ENCODE data around the gene APOBEC3G. TPM values are rescaled to one million over a fixed set of nuclear protein-coding genes. Genes with fewer than 3 reads are reported as not detected.
"Not testable (repeated sequence)": the region's sequence is repeated elsewhere in the genome, so short reads cannot be mapped to it uniquely, and the experiment has no call there.

The APOBEC3G gene
- total RNA-seq, 1 experiment from 2014 or later = not detected

DNA sequence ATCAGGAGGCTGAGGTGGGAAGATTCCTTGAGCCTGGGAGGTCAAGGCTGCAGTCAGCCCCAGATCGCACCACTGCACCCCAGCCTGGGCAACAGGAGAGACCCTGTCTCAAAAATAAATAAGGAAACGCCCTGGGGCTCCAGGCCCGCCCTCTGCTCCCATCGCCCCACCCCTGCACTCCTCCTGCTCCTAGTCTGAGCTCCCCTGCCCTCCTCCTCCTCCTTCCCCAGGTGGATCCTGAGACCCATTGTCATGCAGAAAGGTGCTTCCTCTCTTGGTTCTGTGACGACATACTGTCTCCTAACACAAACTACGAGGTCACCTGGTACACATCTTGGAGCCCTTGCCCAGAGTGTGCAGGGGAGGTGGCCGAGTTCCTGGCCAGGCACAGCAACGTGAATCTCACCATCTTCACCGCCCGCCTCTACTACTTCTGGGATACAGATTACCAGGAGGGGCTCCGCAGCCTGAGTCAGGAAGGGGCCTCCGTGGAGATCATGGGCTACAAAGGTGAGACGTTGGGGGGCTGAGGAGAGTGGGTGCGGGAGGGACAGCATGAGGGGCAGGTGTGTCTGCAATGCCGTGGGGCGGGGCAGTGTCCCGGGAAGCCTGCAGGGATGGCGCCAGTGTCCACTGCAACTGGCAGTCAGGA lies 25.1 kb upstream of the APOBEC3G start:
- not testable (repeated sequence) for H3K9me3 ChIP-seq (replicated peaks); H3K27ac ChIP-seq; H3K4me3 ChIP-seq; H3K4me1 ChIP-seq; H3K36me3 ChIP-seq; H3K27me3 ChIP-seq; DNase-seq

DNA sequence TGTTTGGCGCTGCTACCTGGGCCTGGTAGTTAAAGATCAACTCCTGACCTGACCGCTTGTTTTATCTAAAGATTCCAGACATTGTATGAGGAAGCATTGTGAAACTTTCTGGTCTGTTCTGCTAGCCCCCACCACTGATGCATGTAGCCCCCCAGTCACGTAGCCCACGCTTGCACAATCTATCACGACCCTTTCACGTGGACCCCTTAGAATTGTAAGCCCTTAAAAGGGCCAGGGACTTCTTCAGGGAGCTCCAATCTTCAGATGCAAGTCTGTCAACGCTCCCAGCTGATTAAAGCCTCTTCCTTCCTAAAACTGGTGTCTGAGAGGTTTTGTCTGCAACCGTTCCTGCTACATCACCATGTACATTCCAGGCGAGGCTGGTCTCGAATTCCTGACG lies 21.4 kb upstream of the APOBEC3G start:
- H3K4me3 ChIP-seq = no peak overlapping the region
- H3K9me3 ChIP-seq (replicated peaks) = no peaks in the 10 kb centered on the region
- no peaks in the 10 kb centered on the region for H3K4me1 ChIP-seq
- no peaks in the 10 kb centered on the region for H3K27me3 ChIP-seq
- H3K27ac ChIP-seq = no peak overlapping the region
- H3K36me3 ChIP-seq = no peaks in the 10 kb centered on the region
- DNase-seq = no peak

DNA sequence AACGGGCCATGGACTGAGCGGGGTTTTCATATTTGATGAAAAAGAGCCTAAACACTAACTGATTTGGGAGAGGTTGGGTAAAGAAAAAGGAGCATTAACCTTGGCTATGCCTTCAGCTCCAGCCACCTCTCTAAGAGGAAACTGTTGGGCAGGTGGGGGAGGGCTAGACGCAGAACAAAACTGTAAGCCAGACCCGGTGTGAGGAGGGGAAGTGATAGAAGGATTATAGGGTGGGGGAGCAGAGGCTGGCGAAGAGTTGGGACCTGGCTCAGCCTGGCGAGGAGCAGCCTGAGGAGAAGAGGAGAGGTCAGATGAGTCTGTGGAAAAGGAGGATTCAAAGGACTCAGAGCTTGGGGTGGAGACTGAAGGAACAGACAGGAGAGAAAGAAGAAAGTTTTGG lies 15.8 kb upstream of the APOBEC3G start:
- not testable (repeated sequence) for H3K27me3 ChIP-seq; H3K4me3 ChIP-seq; H3K36me3 ChIP-seq; H3K9me3 ChIP-seq (replicated peaks); DNase-seq; H3K27ac ChIP-seq; H3K4me1 ChIP-seq

DNA sequence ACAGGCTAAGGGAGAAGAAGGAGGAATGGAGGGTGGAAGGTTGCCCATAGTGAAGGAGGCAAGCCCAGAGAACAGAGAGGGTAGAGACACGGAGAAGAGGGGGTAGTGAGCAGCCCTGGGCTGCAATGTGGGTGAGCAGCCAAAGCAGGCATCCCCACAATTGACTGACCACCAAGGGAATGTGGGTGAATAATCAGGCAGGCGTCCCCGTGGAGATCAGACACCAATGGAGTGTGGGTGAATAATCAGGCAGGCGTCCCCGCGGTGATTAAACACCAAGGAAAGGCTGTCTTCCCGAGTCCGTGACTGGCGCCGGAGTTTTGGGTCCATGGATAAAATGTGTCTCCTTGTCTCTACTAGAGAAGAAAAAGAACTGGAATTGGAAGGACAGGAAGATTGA lies 15.1 kb upstream of the APOBEC3G start:
- H3K27ac ChIP-seq; H3K27me3 ChIP-seq; DNase-seq; H3K4me3 ChIP-seq; H3K9me3 ChIP-seq (replicated peaks); H3K4me1 ChIP-seq; H3K36me3 ChIP-seq: not testable (repeated sequence)

DNA sequence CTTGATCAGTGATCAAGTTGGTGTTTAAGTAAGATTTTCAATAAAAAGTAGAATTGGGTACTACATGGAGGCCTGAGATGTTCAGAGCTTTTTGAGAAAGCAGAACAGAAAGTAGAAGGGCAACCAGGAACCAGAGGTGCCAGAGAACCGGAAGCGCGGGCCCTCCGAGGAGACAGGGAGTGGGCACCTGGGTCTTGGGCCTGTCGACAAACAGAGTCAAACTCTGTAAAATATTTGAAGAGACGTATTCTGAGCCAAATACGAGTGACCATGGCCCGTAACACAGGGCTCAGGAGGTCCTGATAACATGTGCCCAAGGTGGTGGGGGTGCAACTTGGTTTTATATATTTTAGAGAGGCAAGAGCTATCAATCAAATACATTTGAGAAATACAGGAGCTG lies 13.2 kb upstream of the APOBEC3G start:
- H3K27me3 ChIP-seq; H3K9me3 ChIP-seq (replicated peaks); H3K4me1 ChIP-seq; H3K4me3 ChIP-seq; H3K36me3 ChIP-seq; DNase-seq; H3K27ac ChIP-seq: not testable (repeated sequence)

DNA sequence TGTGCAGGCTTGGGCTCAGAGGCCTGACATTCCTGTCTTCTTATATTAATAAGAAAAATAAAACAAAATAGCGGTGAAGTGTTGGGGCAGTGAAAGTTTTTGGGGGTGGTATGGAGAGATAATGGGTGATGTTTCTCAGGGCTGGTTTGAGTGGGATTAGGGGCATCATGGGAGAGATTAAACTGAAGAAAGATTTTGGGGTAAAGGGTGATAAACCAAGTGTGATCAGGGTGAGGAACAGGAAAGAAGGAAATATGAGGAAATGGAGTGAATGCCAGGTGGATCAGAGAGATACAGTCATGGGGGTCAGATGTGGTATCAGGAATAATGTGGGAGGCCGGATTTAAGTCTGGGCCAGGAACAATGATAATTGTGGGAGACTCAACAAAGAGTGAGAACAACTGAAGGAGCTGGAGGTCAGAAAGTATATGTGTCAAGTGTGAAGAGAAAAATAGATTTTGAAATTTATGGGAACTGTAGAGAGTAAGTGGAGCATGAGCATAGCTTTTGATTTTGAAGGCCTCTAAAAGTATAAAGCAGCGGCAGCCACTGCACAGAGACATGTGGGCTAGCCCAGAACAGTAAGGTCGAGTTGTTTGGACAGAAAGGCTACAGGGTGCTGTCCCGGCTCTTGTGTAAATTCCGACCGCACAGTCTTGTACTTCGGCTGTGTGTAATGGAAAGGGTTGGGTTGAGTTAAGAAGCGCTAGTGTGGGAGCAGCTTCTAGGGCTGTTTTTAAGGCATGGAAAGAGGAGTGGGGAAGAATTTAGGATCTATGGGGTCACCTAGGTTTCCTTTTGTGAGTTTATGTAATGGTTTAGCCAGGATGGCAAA lies 10.4 kb upstream of the APOBEC3G start:
- DNase-seq; H3K4me3 ChIP-seq; H3K36me3 ChIP-seq; H3K9me3 ChIP-seq (replicated peaks); H3K27me3 ChIP-seq; H3K4me1 ChIP-seq; H3K27ac ChIP-seq: not testable (repeated sequence)

DNA sequence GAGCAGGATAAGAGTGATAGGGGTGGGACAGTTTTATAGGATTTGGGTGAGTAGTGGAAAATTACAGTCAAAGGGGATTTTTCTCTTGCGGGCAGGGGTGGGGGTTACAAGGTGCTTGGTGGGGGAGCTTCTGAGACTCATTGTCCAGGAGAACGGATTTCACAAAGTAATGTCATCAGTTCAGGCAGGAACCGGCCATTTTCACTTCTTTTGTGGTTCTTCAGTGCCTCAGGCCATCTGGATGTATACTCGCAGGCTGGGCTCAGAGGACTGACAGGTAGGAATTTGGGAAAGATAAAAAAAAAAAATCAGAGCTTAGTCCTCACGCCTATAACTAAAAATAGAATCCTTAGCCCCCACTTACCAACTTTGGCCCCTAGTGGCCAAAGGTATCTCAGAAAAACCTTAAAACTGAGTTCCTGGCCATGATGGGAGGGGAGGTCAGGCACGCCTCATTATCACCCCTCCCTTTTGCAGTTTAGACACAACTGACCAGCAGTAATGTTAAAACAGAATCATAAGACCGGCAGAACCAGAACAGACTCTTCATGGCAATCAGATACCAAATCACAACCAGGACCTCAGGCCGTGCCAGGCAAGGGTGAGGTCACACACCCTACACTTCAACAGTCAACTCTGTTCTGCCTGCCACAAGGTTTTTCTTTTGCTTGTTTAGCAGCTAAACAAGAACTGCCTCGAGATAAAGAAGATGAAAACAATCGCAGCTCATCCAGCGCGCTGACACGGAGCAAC lies 8.9 kb upstream of the APOBEC3G start:
- Histone ChIP-seq H3K27ac (no peak overlapping the region), H3K9me3 (replicated peaks) (no peaks in the 10 kb centered on the region), H3K36me3 (no peaks in the 10 kb centered on the region), H3K4me1 (no peaks in the 10 kb centered on the region), H3K27me3 (no peaks in the 10 kb centered on the region; the same call in 1 of the 2 replicates), H3K4me3 (no peak overlapping the region)
- no peak for DNase-seq

DNA sequence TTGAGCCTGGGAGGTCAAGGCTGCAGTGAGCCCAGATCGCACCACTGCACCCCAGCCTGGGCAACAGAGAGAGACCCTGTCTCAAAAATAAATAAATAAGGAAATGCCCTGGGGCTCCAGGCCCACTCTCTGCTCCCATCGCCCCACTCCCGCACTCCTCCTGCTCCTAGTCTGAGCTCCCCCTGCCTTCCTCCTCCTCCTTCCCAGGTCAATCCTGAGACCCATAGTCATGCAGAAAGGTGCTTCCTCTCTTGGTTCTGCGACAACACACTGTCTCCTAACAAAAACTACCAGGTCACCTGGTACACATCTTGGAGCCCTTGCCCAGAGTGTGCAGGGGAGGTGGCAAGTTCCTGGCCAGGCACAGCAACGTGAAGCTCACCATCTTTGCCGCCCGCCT lies 6.9 kb upstream of the APOBEC3G start:
- H3K4me3 ChIP-seq = no peak overlapping the region
- no peaks in the 10 kb centered on the region for H3K4me1 ChIP-seq
- H3K9me3 ChIP-seq (replicated peaks) = no peaks in the 10 kb centered on the region
- H3K27ac ChIP-seq = no peak overlapping the region
- no peaks in the 10 kb centered on the region; the same call in 1 of the 2 replicates for H3K27me3 ChIP-seq
- DNase-seq = no peak
- H3K36me3 ChIP-seq = no peaks in the 10 kb centered on the region

DNA sequence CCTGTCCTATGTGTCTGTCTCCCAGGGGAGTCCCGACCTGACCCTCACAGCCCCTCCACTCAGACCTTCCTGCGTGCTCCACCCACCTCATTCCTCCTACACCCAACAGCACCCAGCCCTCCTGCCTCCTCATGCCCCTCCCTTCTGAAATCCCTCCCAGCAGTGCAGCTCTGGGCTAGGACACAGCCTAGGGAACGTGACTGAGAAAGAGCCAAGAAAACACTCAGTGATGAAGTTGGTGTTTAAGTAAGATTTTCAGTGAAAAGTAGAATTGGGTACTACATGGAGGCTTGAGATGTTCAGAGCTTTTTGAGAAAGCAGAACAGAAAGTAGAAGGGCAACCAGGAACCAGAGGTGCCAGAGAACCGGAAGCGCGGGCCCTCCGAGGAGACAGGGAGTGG lies 4.5 kb upstream of the APOBEC3G start:
- H3K9me3 ChIP-seq (replicated peaks); H3K36me3 ChIP-seq; H3K27ac ChIP-seq; H3K4me1 ChIP-seq; H3K4me3 ChIP-seq; DNase-seq; H3K27me3 ChIP-seq: not testable (repeated sequence)

DNA sequence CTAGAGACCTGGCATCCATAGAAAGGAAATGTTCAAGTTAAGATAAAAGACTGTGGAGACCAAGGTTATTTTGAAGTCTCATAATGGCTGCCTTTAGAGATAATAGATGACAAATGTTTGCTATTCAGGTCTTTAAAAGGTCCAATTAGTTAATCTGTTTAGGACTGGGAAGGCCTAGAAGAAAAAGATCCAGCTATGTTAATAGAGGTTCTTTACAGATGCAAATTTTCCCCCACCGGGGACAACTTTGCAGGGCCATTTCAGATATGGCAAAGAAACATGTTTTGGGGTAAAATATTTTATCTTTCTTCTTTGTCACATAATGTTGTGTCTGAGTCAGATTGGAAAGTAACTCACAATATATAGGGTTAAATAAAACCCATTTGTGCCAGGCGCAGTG lies 3.1 kb upstream of the APOBEC3G start:
- Histone ChIP-seq H3K4me1 (no peaks in the 10 kb centered on the region), H3K27me3 (no peaks in the 10 kb centered on the region), H3K4me3 (no peak overlapping the region), H3K9me3 (replicated peaks) (no peaks in the 10 kb centered on the region), H3K36me3 (no peaks in the 10 kb centered on the region), H3K27ac (no peak overlapping the region)
- DNase-seq = no peak

DNA sequence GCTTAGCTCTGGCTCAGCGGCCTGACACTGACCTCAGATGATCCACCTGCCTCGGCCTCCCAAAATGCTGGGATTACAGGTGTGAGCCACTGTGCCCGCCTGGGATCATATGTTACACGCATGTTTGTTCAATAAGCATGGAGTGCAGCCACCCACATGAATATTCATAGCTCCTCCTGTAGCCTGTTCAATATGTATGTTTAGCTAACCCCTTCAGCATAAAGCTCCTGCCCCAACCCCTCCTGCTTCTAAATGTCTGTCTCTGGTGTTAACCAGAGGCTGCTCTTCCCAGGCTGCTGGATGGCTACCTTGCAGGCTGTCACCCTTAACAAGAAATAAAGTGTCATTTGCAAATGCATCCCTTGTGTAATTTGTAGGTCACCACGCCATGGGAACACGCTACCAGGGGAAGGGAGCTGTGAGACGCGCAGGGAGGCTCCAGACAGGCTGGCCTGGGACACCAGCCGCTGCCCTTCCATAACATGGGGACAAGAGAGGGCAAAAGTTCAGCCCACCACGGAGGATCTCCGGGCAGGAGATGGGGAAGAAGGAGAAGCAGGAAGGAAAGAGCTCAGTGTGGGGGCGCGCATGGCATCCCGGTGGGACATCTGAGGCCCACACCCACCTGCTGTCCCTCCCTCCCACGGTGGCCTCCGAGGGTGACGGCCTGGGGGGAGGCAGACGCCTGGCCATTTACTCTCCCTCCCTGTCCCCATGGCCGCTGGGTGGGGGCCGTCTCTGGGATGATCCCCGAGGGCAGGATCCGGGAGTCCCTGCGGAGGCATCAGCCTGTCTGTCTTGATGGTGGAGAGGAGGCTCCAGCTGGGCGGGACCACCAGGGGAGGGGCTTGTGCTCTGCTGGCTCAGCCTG lies 685 bp upstream of the APOBEC3G start:
- H3K36me3 ChIP-seq; H3K27ac ChIP-seq; DNase-seq; H3K4me3 ChIP-seq; H3K9me3 ChIP-seq (replicated peaks); H3K4me1 ChIP-seq; H3K27me3 ChIP-seq: not testable (repeated sequence)

DNA sequence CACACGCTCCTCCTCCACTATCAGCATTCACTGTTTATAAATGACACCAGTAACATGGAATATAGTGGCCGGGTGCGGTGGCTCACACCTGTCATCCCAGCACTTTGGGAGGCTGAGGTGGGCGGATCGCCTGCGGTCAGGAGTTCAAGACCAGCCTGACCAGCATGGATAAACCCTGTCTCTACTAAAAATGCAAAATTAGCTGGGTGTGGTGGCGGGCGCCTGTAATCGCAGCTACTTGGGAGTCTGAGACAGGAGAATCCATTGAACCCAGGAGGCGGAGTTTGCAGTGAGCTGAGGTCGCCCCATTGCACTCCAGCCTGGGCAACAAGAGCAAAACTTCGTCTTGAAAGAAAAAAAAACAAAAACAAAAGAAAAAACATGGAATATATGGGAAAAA lies 837 bp downstream of the APOBEC3G start:
- H3K4me1 ChIP-seq; H3K9me3 ChIP-seq (replicated peaks); H3K27me3 ChIP-seq; H3K36me3 ChIP-seq; DNase-seq; H3K4me3 ChIP-seq; H3K27ac ChIP-seq: not testable (repeated sequence)

DNA sequence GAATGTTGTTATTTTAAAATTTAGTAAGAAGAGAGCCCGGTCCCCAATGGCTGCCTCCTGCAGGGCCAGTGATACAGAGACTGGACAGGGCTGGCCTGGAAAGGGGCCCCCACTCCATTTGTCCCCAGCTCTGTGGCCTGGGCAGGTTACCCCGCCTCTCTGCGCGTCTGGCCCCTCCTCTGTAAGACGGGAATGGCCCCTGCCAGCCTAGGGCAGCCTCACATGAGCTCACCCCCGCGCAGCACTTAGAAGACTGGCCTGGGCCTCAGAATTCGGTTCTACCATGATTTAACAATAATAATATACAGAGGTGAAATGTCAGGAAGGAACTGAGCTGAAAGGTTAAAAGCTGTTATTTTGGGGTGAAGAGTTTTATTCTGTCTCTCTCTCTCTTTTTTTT lies 1.3 kb downstream of the APOBEC3G start:
- Histone ChIP-seq H3K9me3 (replicated peaks) (no peaks in the 10 kb centered on the region), H3K36me3 (no peaks in the 10 kb centered on the region), H3K27ac (no peak overlapping the region), H3K4me3 (no peak overlapping the region), H3K27me3 (peaks cover 7% of the 10 kb centered on the region; the same call in 1 of the 2 replicates), H3K4me1 (no peaks in the 10 kb centered on the region)
- no peak for DNase-seq

DNA sequence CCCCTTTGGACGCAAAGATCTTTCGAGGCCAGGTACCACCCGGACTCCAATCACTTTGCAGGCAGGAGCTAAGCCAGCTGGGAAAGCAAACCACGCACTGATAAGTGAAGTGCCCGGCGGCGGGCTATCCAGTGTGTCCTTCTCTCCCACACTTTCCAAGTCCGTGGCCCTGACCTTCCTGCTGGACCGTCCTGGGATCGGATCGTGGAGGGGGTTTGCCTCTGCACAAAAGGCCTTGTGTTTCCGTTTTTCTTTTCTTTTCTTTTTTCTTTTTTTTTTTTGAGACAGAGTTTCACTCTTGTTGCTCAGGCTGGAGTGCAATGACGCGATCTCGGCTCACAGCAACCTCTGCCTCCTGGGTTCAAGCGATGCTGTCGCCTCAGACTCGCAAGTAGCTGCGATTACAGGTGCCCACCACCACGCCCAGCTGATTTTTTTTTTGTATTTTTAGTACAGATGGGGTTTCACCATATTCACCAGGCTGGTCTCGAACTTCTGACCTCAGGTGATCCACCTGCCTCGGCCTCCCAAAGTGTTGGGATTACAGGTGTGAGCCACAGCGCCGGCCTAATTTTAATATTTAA lies 2.1 kb downstream of the APOBEC3G start:
- H3K36me3 ChIP-seq; H3K4me3 ChIP-seq; DNase-seq; H3K9me3 ChIP-seq (replicated peaks); H3K27ac ChIP-seq; H3K27me3 ChIP-seq; H3K4me1 ChIP-seq: not testable (repeated sequence)
